Osteocyte (in vitro differentiated cells): ENCODE results near the gene TGM6. TPM values are rescaled to one million over a fixed set of nuclear protein-coding genes. Genes with fewer than 3 reads are reported as not detected.

ENCODE experiments used
- DNase-seq: peaks from one replicate; pipeline ENCODE4 v3.0.0; 2021; ENCODE audit warnings: mixed read lengths; ENCODE audit not compliant: unreplicated experiment; ENCODE audit errors: extremely low spot score
- H3K27ac Mint-ChIP-seq: one replicate; pipeline ENCODE4 v1.8.0; 2021; ENCODE audit warnings: mild to moderate bottlenecking, mixed read lengths; ENCODE audit not compliant: unreplicated experiment
- H3K27me3 Mint-ChIP-seq: one replicate; pipeline ENCODE4 v1.8.0; 2021; ENCODE audit warnings: mixed read lengths; ENCODE audit not compliant: unreplicated experiment
- H3K36me3 Mint-ChIP-seq: one replicate; pipeline ENCODE4 v1.8.0; 2021; ENCODE audit warnings: mixed read lengths; ENCODE audit not compliant: unreplicated experiment
- H3K4me1 Mint-ChIP-seq: one replicate; pipeline ENCODE4 v1.8.0; 2021; ENCODE audit warnings: mixed read lengths; ENCODE audit not compliant: unreplicated experiment
- H3K4me3 Mint-ChIP-seq: one replicate; pipeline ENCODE4 v1.8.0; 2021; ENCODE audit warnings: mild to moderate bottlenecking, moderate library complexity, mixed read lengths; ENCODE audit not compliant: unreplicated experiment
- H3K9me3 Mint-ChIP-seq: one replicate; pipeline ENCODE4 v1.8.0; 2021; ENCODE audit warnings: mixed read lengths; ENCODE audit not compliant: unreplicated experiment
- total RNA-seq: library from RNA; stranded (reverse); gene quantifications from 2 replicates; pipeline ENCODE4 v1.2.1, GENCODE V29; 2021
- TF ChIP-seq, protein P1 (sequence below): fragments of 200-600 bp; sonication (generic); IDR thresholded peaks from 2 replicates; pipeline ENCODE4 v1.5.0; 2021; ENCODE audit warnings: antibody characterized with exemption, mild to moderate bottlenecking, moderate library complexity

Gene TGM6
- total RNA-seq, 1 donor from 2014 or later: not detected

DNA sequence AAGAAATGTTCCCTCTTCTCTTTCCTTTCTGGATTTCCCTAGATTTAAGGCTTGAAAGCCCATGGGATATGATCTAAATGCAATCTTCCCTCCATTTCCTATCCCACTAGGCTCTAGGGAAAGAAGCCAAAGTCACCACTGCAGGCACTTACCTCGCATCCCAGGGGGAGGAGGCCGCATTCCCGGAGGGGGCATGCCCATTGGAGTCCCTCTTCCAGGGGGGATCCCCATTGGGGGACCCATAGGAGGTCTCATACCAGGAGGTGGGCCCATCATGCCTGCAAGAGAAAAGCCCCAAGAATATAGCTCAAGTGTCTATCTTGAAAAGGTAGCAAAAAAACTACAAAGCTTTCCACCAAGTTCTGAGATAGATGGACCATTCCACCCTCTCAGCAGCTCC is 81.8 kb downstream of the TGM6 start:
- Mint-ChIP-seq H3K4me1 (peaks cover 2% of the 10 kb centered on the region), H3K27me3 (no peaks in the 10 kb centered on the region), H3K27ac (no peak overlapping the region), H3K9me3 (no peaks in the 10 kb centered on the region), H3K36me3 (peaks cover 65% of the 10 kb centered on the region), H3K4me3 (no peak overlapping the region)
- TF ChIP-seq, protein P1, sequence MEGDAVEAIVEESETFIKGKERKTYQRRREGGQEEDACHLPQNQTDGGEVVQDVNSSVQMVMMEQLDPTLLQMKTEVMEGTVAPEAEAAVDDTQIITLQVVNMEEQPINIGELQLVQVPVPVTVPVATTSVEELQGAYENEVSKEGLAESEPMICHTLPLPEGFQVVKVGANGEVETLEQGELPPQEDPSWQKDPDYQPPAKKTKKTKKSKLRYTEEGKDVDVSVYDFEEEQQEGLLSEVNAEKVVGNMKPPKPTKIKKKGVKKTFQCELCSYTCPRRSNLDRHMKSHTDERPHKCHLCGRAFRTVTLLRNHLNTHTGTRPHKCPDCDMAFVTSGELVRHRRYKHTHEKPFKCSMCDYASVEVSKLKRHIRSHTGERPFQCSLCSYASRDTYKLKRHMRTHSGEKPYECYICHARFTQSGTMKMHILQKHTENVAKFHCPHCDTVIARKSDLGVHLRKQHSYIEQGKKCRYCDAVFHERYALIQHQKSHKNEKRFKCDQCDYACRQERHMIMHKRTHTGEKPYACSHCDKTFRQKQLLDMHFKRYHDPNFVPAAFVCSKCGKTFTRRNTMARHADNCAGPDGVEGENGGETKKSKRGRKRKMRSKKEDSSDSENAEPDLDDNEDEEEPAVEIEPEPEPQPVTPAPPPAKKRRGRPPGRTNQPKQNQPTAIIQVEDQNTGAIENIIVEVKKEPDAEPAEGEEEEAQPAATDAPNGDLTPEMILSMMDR: no peak
- no peak for DNase-seq

DNA sequence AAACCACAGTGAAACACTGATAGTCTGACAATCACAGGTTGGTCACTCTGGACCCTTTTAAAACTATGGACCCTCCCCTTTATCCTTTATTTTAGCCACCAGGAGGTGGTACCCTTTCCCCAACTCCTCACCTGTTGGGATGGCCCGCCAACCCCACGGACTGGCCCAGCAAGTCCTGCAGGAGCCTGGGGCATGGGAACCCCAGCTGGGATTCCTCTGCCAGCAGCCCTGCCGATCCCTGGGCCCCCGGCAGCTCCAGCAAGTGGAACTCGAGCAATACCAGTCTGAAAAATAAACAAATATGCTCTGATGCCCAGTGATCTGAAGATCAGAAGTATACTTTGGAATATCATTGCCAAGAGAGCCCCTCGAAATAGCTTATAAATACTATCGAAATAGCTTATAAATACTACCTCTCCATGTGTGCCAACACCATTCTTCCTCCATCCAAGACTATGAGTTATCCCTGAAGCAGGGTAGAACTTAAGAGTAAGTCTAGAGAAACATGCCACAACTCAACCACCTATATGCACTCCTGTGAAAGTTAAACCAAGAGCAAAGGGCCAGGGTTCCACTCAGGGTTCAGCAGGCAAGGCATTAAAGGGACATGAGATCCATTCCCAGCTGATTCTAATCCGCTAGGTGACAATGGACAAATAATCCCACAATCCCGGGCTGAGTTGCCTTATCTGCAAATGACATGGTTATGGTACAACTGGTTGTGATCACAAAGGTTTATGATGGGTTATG is 83.1 kb downstream of the TGM6 start:
- H3K27me3 Mint-ChIP-seq: no peaks in the 10 kb centered on the region
- peaks cover 14% of the 10 kb centered on the region for H3K4me1 Mint-ChIP-seq
- DNase-seq: no peak
- no peak overlapping the region for H3K27ac Mint-ChIP-seq
- H3K4me3 Mint-ChIP-seq: no peak overlapping the region
- H3K36me3 Mint-ChIP-seq: peaks cover 70% of the 10 kb centered on the region
- TF ChIP-seq, protein P1: no peak
- H3K9me3 Mint-ChIP-seq: no peaks in the 10 kb centered on the region

DNA sequence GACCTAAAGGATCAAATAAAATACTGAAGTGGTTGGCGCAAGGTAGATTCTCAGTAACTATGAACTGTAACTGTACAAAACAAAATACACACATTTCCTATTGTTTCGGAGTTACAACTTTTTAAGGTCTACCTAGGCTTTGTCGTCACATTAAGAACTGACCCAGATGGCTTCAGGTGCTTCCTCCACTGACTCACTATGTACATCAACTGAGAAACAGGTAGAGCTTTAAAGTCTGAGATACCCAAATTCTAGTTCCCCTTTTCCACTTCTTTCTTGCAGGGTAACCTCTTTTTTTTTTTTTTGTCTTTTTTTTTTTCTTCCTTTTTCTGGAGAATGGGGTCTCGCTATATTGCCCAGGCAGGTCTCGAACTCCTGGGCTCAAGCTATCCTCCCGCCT is 84.4 kb downstream of the TGM6 start:
- DNase-seq: no peak
- no peak overlapping the region for H3K4me3 Mint-ChIP-seq
- TF ChIP-seq, protein P1: no peak
- H3K27me3 Mint-ChIP-seq: no peaks in the 10 kb centered on the region
- no peak overlapping the region for H3K27ac Mint-ChIP-seq
- H3K9me3 Mint-ChIP-seq: no peaks in the 10 kb centered on the region
- H3K4me1 Mint-ChIP-seq: peaks cover 24% of the 10 kb centered on the region
- peaks cover 66% of the 10 kb centered on the region for H3K36me3 Mint-ChIP-seq

DNA sequence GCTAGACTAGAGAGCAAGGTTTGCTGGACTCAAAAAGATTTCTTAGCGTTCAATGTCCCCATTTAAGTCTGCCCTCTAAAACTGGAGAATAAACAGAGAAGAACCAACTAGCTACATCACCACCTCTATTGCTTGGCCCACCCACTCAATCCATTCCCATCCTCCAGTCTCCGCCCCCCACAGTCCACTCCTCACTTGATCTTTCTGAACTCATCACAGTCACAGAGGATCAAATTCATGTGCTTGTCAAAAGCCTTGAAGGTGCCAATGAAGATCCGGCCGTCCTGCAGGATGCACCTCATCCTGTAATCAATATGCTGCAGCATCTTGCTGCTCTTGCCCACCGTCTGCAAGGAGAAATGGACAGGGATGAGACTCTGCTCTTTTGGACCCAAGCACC is 86.7 kb downstream of the TGM6 start:
- TF ChIP-seq, protein P1: no peak
- H3K27ac Mint-ChIP-seq: no peak overlapping the region
- peaks cover 47% of the 10 kb centered on the region for H3K36me3 Mint-ChIP-seq
- DNase-seq: no peak
- peaks cover 33% of the 10 kb centered on the region for H3K4me1 Mint-ChIP-seq
- no peak overlapping the region for H3K4me3 Mint-ChIP-seq
- H3K9me3 Mint-ChIP-seq: no peaks in the 10 kb centered on the region
- H3K27me3 Mint-ChIP-seq: no peaks in the 10 kb centered on the region

DNA sequence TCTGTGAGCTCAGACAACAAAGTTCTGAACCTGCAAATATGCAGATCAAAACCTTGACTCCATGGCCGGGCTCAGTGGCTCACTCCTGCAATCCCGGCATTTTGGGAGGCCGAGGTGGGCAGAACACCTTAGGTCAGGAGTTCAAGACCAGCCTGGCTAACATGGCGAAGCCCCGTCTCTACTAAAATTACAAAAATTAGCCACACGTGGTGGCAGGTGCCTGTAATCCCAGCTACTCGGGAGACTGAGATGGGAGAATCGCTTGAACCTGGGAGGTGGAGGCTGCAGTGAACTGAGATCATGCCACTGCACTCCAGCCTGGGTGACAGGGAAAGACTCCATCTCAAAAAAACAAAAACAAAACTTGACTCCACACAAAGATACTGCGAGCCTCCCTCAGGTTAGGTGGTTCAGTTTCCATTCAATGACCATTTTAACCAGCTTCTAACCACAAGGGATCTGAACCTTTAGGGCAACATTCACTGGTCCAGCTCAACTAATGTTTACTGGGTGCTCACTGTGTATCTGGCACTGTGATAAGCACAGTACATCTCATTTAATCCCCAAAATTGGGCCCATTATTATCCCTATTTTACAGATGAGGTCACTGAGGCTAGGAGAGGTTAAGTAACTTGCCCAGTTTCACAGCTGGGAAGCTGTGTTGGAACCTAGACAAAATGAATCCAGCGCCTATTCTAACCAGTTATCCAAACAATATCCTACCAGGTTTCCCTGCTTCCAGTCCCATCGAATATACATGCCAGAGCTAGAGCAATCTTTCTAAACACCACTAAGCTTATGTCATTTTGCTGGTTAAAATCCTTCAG is 88.1 kb downstream of the TGM6 start:
- Mint-ChIP-seq H3K4me3 (peak overlapping the region; percentile 97), H3K27me3 (no peaks in the 10 kb centered on the region), H3K4me1 (peaks cover 33% of the 10 kb centered on the region), H3K27ac (no peak overlapping the region), H3K36me3 (peaks cover 33% of the 10 kb centered on the region), H3K9me3 (no peaks in the 10 kb centered on the region)
- TF ChIP-seq, protein P1: no peak
- no peak for DNase-seq
